Suprapubic skin (tissue), 4 donors: ENCODE data around the gene PDHA1. TPM values are rescaled to one million over a fixed set of nuclear protein-coding genes. Genes with fewer than 3 reads are reported as not detected.

Experiments used
- DNase-seq, 2 donors: peaks; one replicate each; pipeline ENCODE4 v3.0.0-alpha.2; 2019; ENCODE audit warnings: low spot score in 2 of 2
- H3K27ac ChIP-seq: fragments of 200-600 bp; sonication (generic); one replicate; pipeline ENCODE4 v1.5.1; 2019
- H3K27me3 ChIP-seq: fragments of 200-600 bp; sonication (generic); one replicate; pipeline ENCODE4 v1.5.1; 2019
- H3K36me3 ChIP-seq: fragments of 200-600 bp; sonication (generic); one replicate; pipeline ENCODE4 v1.5.1; 2019
- H3K4me1 ChIP-seq: fragments of 200-600 bp; sonication (generic); one replicate; pipeline ENCODE4 v1.5.1; 2019
- H3K4me3 ChIP-seq: fragments of 200-600 bp; sonication (generic); one replicate; pipeline ENCODE4 v1.5.1; 2019; ENCODE audit warnings: mild to moderate bottlenecking
- H3K9me3 ChIP-seq: fragments of 200-600 bp; sonication (generic); one replicate; pipeline ENCODE4 v1.5.1; 2019
- EP300 ChIP-seq: sonication (generic); formaldehyde crosslinking; IDR thresholded peaks from one replicate; pipeline ENCODE4 v1.6.1; 2017; ENCODE audit warnings: antibody characterized with exemption
- POLR2A ChIP-seq, 2 donors: fragments of 450-650 bp; IDR thresholded peaks; one replicate each; pipeline ENCODE4 v1.6.1; 2017; ENCODE audit warnings: antibody characterized with exemption in 2 of 2, mild to moderate bottlenecking in 2 of 2, moderate library complexity in 2 of 2
- POLR2AphosphoS5 ChIP-seq, 3 donors: sonication (generic); formaldehyde crosslinking; IDR thresholded peaks; one replicate each; pipeline ENCODE4 v1.6.1; 2017; ENCODE audit warnings: antibody characterized with exemption in 3 of 3
- WGBS: methylation state at CpG from one replicate; pipeline ENCODE4 v1.1.5; 2018; 5-methylcytosine and 5-hydroxymethylcytosine counted together
- total RNA-seq, 4 donors: library from RNA; depleted of rRNA; stranded (reverse); fragments of >200 nt; gene quantifications; one replicate each; pipeline ENCODE4 v1.1.0, GENCODE V29; 2016
- TF ChIP-seq, protein P1 (sequence below), 2 donors: fragments of 200-600 bp in 1 of 2; fragments of 450-650 bp in 1 of 2; sonication (generic) in 1 of 2; IDR thresholded peaks; one replicate each; pipeline ENCODE4 v1.5.1; 2016 to 2019; ENCODE audit warnings: antibody characterized with exemption in 2 of 2, mild to moderate bottlenecking in 1 of 2, moderate library complexity in 1 of 2

PDHA1 gene
- total RNA-seq, 4 donors from 2014 or later = 56.4 to 137 (median 105) TPM

GRCh38 chrX:19349264-19349663 lies 5.5 kb downstream of the PDHA1 start:
- TF ChIP-seq POLR2A (IDR thresholded peaks at IDR 0.05) (no peak), EP300 (no peak), POLR2AphosphoS5 (IDR thresholded peaks at IDR 0.05) (no peak)
- TF ChIP-seq, protein P1, sequence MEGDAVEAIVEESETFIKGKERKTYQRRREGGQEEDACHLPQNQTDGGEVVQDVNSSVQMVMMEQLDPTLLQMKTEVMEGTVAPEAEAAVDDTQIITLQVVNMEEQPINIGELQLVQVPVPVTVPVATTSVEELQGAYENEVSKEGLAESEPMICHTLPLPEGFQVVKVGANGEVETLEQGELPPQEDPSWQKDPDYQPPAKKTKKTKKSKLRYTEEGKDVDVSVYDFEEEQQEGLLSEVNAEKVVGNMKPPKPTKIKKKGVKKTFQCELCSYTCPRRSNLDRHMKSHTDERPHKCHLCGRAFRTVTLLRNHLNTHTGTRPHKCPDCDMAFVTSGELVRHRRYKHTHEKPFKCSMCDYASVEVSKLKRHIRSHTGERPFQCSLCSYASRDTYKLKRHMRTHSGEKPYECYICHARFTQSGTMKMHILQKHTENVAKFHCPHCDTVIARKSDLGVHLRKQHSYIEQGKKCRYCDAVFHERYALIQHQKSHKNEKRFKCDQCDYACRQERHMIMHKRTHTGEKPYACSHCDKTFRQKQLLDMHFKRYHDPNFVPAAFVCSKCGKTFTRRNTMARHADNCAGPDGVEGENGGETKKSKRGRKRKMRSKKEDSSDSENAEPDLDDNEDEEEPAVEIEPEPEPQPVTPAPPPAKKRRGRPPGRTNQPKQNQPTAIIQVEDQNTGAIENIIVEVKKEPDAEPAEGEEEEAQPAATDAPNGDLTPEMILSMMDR (IDR thresholded peaks at IDR 0.05) = no peak

GRCh38 chrX:19350941-19351384 lies 7.2 kb downstream of the PDHA1 start:
- DNase-seq = no peak
- TF ChIP-seq POLR2AphosphoS5 (IDR thresholded peaks at IDR 0.05) = no peak
- TF ChIP-seq, protein P1 (IDR thresholded peaks at IDR 0.05) = no peak
- no peak for TF ChIP-seq POLR2A (IDR thresholded peaks at IDR 0.05)
- no peak for TF ChIP-seq EP300
- H3K9me3 ChIP-seq = no peaks in the 10 kb centered on the region
- no peak overlapping the region for H3K27ac ChIP-seq
- no peaks in the 10 kb centered on the region for H3K4me1 ChIP-seq
- 75% methylated on average over 8 of the region's 8 CpGs for WGBS
- H3K27me3 ChIP-seq = no peaks in the 10 kb centered on the region
- H3K36me3 ChIP-seq = peaks cover 54% of the 10 kb centered on the region
- no peak overlapping the region for H3K4me3 ChIP-seq

More at GRCh38 chrX:19349264-19349663, 5.5 kb downstream of the PDHA1 start:
- H3K36me3 ChIP-seq = peaks cover 40% of the 10 kb centered on the region
- 82% methylated on average over 2 of the region's 2 CpGs for WGBS
- H3K27ac ChIP-seq = no peak overlapping the region
- H3K4me3 ChIP-seq = no peak overlapping the region
- H3K4me1 ChIP-seq = peaks cover 6% of the 10 kb centered on the region
- no peaks in the 10 kb centered on the region for H3K9me3 ChIP-seq
- no peaks in the 10 kb centered on the region for H3K27me3 ChIP-seq
- DNase-seq = no peak

DNA sequence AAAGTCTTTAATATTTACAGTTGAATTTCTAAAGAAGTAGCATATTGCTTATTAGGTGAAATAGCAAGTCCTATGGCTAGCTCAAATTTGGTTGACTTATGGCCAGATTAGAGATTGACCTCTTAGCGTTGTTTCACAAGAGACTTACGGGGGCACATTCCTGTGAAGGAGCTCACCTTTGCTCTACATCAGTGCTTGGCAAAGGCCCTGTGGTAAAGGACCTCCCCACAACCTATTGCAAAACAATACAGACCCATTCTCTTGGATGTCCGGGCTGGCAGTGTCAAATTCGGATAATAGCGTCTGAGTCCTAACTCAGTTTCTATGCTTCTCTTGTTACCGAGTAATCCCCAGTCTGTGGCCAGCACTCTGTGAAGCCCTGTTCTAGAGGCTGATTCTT lies 10.9 kb downstream of the PDHA1 start:
- TF ChIP-seq POLR2AphosphoS5 (IDR thresholded peaks at IDR 0.05) (no peak), POLR2A (IDR thresholded peaks at IDR 0.05) (no peak), EP300 (no peak)
- TF ChIP-seq, protein P1 (IDR thresholded peaks at IDR 0.05) = no peak
- Histone ChIP-seq H3K9me3 (no peaks in the 10 kb centered on the region), H3K36me3 (peaks cover 89% of the 10 kb centered on the region), H3K27ac (no peak overlapping the region), H3K27me3 (no peaks in the 10 kb centered on the region), H3K4me1 (no peaks in the 10 kb centered on the region), H3K4me3 (no peak overlapping the region)
- DNase-seq = no peak
- WGBS = 94% methylated on average over 6 of the region's 6 CpGs

DNA sequence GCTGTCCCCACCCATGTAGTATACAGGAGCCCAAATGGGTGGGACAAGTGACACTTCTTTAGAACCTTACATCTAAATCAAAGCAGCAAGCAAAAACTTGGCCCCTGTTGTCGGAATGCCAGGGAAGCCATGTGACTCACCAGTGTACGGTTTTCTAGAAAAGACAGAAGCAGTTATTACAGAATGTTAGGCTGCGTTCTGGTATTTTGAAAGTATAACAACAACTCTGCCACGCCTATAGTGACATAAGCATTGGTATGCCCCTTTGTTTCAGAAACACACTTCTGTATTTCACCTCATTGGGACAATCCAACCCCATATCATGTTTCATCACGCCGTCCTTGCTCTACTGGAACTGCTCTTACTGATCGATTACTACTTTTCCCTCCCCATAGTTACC lies 14.8 kb downstream of the PDHA1 start:
- H3K4me3 ChIP-seq = no peak overlapping the region
- WGBS = 81% methylated on average over 7 of the region's 7 CpGs
- TF ChIP-seq POLR2A (IDR thresholded peaks at IDR 0.05) (no peak), EP300 (no peak), POLR2AphosphoS5 (IDR thresholded peaks at IDR 0.05) (no peak)
- TF ChIP-seq, protein P1 (IDR thresholded peaks at IDR 0.05) = no peak
- no peak for DNase-seq
- H3K9me3 ChIP-seq = no peaks in the 10 kb centered on the region
- H3K27me3 ChIP-seq = no peaks in the 10 kb centered on the region
- no peaks in the 10 kb centered on the region for H3K4me1 ChIP-seq
- no peak overlapping the region for H3K27ac ChIP-seq
- H3K36me3 ChIP-seq = peaks cover 80% of the 10 kb centered on the region

DNA sequence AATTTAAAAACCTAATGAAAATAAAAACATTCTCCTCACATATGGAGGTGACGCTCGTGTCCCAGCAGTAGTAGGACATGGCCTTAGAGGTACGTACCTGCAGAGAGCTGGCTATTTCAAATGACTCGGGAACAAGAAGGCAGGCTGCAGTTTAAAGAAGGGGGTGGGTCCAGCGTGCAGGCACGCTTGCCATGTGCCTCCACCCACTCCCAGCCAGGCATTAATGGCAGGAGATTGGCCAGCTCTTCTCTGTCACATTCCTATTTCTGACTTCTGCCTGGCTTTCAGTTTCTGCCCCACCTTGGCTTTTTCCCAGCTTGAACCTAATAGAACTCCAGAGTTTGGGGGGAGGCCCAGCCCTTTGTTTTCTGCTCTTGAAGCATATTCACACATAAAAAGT lies 17.2 kb downstream of the PDHA1 start:
- H3K27me3 ChIP-seq = no peaks in the 10 kb centered on the region
- no peak for TF ChIP-seq POLR2AphosphoS5 (IDR thresholded peaks at IDR 0.05)
- TF ChIP-seq, protein P1 (IDR thresholded peaks at IDR 0.05) = no peak
- no peak for TF ChIP-seq EP300
- no peak for TF ChIP-seq POLR2A (IDR thresholded peaks at IDR 0.05)
- no peaks in the 10 kb centered on the region for H3K9me3 ChIP-seq
- H3K27ac ChIP-seq = no peak overlapping the region
- no peaks in the 10 kb centered on the region for H3K4me1 ChIP-seq
- DNase-seq = no peak
- no peak overlapping the region for H3K4me3 ChIP-seq
- peaks cover 62% of the 10 kb centered on the region for H3K36me3 ChIP-seq
- 79% methylated on average over 6 of the region's 6 CpGs for WGBS
